Stimulated activated CD8-positive, alpha-beta memory T cell treated with anti-CD3 and anti-CD28 coated beads, Interleukin-12 subunit alpha, Interleukin-12 subunit beta, amount 100 ng/mL, for 4 hours (primary cell): ENCODE measurements around the gene C11orf65.

Experiments used
- DNase-seq: peaks from one replicate; pipeline ENCODE4 v3.0.0-alpha.2; 2020; ENCODE audit warnings: low read depth

The C11orf65 gene

DNA sequence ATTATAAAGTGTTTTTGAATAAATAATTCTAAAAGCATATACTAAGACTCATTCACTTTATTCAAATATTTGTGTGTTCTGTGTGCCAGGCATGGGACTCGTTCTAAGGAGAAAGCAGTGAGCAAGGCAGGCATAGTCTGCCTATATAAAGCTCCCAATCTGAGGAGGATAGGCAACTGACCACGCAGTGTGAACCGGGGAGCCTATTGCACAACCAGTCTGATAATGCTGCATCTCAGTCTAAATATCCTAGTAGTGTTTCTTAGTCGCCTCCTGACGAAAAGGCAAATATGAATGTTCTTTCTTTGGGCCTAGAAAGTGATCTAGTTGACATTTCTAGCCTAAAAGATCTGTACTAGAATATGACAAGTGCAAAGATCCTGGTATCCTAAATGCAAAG is 98.3 kb downstream of the C11orf65 start:
- DNase-seq = no peak

DNA sequence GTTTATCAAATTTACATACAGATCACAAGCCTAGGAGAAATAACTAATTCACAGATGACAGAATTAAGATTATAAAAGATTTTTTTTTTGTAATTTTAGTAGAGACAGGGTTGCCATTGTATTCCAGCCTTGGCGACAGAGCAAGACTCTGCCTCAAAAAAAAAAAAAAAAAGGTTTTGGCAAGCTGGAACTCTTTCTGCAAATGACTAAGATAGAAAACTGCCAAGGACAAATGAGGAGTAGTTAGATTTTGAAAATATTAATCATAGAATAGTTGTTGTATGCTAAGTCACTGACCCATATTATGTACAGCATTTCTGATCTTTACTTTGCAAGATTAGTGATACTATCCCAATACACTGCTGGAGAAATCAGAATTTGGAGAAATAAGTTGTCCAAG is 99.2 kb downstream of the C11orf65 start:
- DNase-seq = no peak

DNA sequence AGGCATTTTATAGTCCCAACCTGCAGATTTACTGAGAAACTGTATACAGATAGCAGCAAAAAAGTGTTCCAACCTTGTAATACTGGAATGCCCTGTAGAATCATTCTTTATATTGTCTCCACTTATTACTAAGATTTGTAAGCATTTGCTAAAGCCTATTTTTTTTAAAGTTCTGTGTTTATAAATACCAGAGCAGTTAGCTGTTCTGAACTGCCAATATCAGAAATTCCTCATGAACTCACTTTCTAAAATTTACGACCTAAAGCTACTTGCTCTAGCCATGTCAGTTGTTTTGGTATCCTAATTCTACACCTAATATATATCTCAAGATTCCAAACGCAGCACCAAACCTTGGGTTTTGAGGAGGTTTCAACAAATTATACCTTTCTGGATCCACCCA is 103.2 kb downstream of the C11orf65 start:
- DNase-seq = no peak

- DNase-seq = no peak
Measured at GRCh38 chr11:108351468-108351867, 115.9 kb downstream of the C11orf65 start.

DNA sequence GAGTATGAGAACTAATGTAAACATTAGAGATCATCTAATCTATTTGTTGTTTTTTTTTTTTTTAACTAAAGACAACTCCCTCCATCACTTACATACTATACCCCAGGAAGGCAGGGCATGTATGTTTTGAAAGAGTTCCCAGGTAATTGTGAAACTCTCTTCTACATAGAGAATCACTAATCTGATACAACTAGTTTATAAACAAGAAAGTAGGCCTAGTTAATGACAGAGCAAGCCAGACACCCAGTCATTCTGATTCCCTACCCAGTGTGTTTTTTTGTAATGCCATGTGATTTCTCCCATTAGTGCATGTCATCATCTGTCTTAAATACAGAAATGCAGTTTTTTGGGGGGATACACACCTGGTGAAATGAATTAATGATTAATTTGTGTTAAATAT is 120.9 kb downstream of the C11orf65 start:
- no peak for DNase-seq

GRCh38 chr11:108345767-108346166 is 121.6 kb downstream of the C11orf65 start:
- DNase-seq = no peak

DNA sequence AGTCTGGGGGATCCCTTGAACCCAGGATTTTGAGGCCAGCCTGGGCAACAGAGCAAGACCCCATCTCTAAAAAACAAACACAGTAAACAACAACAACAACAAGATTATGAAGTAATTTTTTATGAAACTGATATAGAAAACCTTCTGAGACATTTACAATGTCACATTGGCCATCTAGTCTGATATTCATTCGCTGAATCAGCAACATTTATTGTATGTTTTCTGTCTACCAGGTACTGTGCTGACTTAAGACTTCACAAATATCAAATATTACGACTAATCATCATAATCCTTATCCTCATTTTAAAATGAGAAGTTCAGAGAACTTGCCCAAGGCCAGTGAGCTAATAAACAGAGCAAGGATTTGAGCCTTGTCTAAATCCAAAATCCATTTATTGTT is 123.6 kb downstream of the C11orf65 start:
- no peak for DNase-seq

- no peak for DNase-seq
Measured at GRCh38 chr11:108341654-108342053, 125.7 kb downstream of the C11orf65 start.

GRCh38 chr11:108340973-108341372 is 126.4 kb downstream of the C11orf65 start:
- DNase-seq = no peak

DNA sequence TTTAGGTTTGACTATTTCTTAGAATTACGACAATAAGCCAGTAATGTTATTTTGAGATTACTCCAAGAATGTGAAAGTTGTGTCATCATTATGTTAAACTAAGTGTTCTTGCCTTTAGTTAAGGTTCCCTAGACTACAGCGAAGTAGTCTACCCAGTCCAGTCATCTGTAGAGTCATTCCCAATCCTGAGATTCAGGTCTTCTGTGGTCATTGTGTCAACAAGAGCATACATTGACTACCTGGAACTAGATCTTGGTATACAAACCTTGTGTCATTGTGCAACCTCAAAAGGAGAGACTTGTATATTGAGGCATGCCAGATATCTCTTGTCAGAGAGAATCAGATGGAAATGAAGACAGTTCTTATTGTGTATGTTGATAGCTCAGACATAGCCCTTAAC is 128.6 kb downstream of the C11orf65 start:
- DNase-seq = no peak

DNA sequence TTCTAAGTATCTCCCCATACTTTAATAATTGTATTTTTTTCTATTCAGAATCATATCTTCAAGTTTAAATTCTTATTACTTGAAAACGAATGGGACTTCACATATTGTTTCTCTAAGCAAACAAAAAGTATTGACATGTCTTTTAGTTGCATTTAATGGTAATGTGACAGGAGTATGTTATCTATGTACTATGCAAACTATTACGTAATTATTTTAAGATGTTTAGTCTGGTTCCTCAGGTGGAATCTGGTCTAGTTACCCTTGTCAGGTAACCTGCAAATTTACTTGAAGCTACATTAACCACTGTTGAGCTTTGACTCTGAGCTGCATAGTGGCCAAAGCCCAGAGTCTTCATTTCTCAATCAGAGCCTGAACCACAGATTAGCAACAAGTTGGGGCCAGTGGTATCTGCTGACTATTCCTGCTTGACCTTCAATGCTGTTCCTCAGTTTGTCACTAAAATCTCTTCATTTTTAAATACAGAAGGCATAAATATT is 133.9 kb downstream of the C11orf65 start:
- no peak for DNase-seq
